HepG2 (cell line): Measurements from ENCODE around the gene NAGS. TPM values are rescaled to one million over a fixed set of nuclear protein-coding genes. Genes with fewer than 3 reads are reported as not detected.

ENCODE experiments used
- CEBPB ChIP-seq: IDR thresholded peaks from 2 replicates; pipeline ENCODE4 v1.6.1; 2011; ENCODE audit warnings: low read depth, low read length, improper control_type of control experiment, borderline replicate concordance
- HDAC6 ChIP-seq: fragments of 200-600 bp; sonication (generic); IDR thresholded peaks from 2 replicates; pipeline ENCODE4 v1.7.0; 2017; ENCODE audit warnings: mild to moderate bottlenecking, antibody characterized with exemption, low read length, low read depth
- HIVEP1 ChIP-seq: sonication (generic); formaldehyde crosslinking; IDR thresholded peaks from 2 replicates; pipeline ENCODE4 v1.4.0; 2020; ENCODE audit warnings: mild to moderate bottlenecking, missing genetic modification reagents
- HNRNPK ChIP-seq: fragments of 200-400 bp; formaldehyde crosslinking; IDR thresholded peaks from 2 replicates; pipeline ENCODE4 v1.6.1; 2018; ENCODE audit warnings: low read length, low read depth, moderate library complexity, mild to moderate bottlenecking; ENCODE audit not compliant: poor library complexity, severe bottlenecking
- HOXA3 ChIP-seq: sonication (generic); formaldehyde crosslinking; IDR thresholded peaks from 2 replicates; pipeline ENCODE4 v1.5.0; 2020; ENCODE audit warnings: missing genetic modification reagents
- HOXA5 ChIP-seq: sonication (generic); formaldehyde crosslinking; IDR thresholded peaks from 2 replicates; pipeline ENCODE4 v1.4.0; 2020; ENCODE audit warnings: missing genetic modification reagents
- KDM5A ChIP-seq: fragments of 200-600 bp; sonication (generic); IDR thresholded peaks from 2 replicates; pipeline ENCODE4 v1.7.0; 2018; ENCODE audit warnings: antibody characterized with exemption, mild to moderate bottlenecking, low read length, borderline replicate concordance
- LCORL ChIP-seq, 2 experiments: fragments of 450-650 bp in 1 of 2; sonication (generic) in 1 of 2; formaldehyde crosslinking in 1 of 2; IDR thresholded peaks; 2 replicates each; pipeline versions ENCODE4 v1.5.0 to v1.6.1; 2017 to 2020; ENCODE audit warnings: antibody characterized with exemption in 1 of 2, missing genetic modification reagents in 1 of 2
- NCOA1 ChIP-seq: sonication (generic); formaldehyde crosslinking; IDR thresholded peaks from 2 replicates; pipeline ENCODE4 v1.9.0; 2021; ENCODE audit warnings: missing genetic modification reagents
- PRDM4 ChIP-seq: sonication (generic); formaldehyde crosslinking; IDR thresholded peaks from 2 replicates; pipeline ENCODE4 v1.9.0; 2021; ENCODE audit warnings: missing genetic modification reagents, borderline replicate concordance
- SP2 ChIP-seq: sonication (generic); formaldehyde crosslinking; IDR thresholded peaks from 2 replicates; pipeline ENCODE4 v1.5.1; 2020; ENCODE audit warnings: mild to moderate bottlenecking, missing genetic modification reagents
- ZBTB21 ChIP-seq: sonication (generic); formaldehyde crosslinking; IDR thresholded peaks from 2 replicates; pipeline ENCODE4 v1.4.0; 2020; ENCODE audit warnings: missing genetic modification reagents
- ZFP36 ChIP-seq: fragments of 150-350 bp; IDR thresholded peaks from 2 replicates; pipeline ENCODE4 v1.6.1; 2018; ENCODE audit warnings: borderline replicate concordance, low read length, low read depth; ENCODE audit not compliant: partially characterized antibody
- ZNF558 ChIP-seq: sonication (generic); formaldehyde crosslinking; IDR thresholded peaks from 2 replicates; pipeline ENCODE4 v1.9.0; 2022; ENCODE audit warnings: mild to moderate bottlenecking, missing genetic modification reagents, borderline replicate concordance
- ZNF616 ChIP-seq: sonication (generic); formaldehyde crosslinking; IDR thresholded peaks from 2 replicates; pipeline ENCODE4 v1.5.0; 2020; ENCODE audit warnings: low read depth, mild to moderate bottlenecking, missing genetic modification reagents
- ZNF670 ChIP-seq: sonication (generic); formaldehyde crosslinking; IDR thresholded peaks from 2 replicates; pipeline ENCODE4 v1.8.0; 2022; ENCODE audit warnings: mild to moderate bottlenecking, missing genetic modification reagents, borderline replicate concordance
- ZNF672 ChIP-seq: sonication (generic); formaldehyde crosslinking; IDR thresholded peaks from 2 replicates; pipeline ENCODE4 v1.8.1; 2022; ENCODE audit warnings: missing genetic modification reagents
- polyA plus RNA-seq, 8 experiments: library from polyadenylated mRNA; depleted of rRNA in 3 of 8; stranded (reverse) in 7 of 8; unstranded in 1 of 8; fragments of >200 nt; fragmentation: Illumina TruSeq in 4 of 8; extraction: Trizol in 4 of 8; gene quantifications; 2 replicates each; pipeline versions ENCODE4 v1.2.1 to v1.2.3, GENCODE V29; 2011 to 2016; ENCODE audit warnings: low read depth in 4 of 8, missing spikeins in 1 of 8, mixed read lengths in 1 of 8; ENCODE audit not compliant: insufficient read depth in 1 of 8
- total RNA-seq, 5 experiments: library from RNA; depleted of rRNA; stranded (reverse); fragments of >200 nt; fragmentation: Illumina TruSeq; extraction: Trizol; gene quantifications; 2 replicates each; pipeline ENCODE4 v1.2.3, GENCODE V29; 2016; ENCODE audit warnings: low read depth in 1 of 5
- TF ChIP-seq, protein P1 (sequence below): sonication (generic); formaldehyde crosslinking; IDR thresholded peaks from 2 replicates; pipeline ENCODE4 v1.4.0; 2020; ENCODE audit warnings: mild to moderate bottlenecking, missing genetic modification reagents, borderline replicate concordance
- TF ChIP-seq, protein P2 (sequence below): sonication (generic); formaldehyde crosslinking; IDR thresholded peaks from 2 replicates; pipeline ENCODE4 v1.4.0; 2020; ENCODE audit warnings: missing genetic modification reagents

The NAGS gene
- total and polyA plus RNA-seq, 2 of the 13 experiments (the other 11 are each of a cell fraction or from before 2014, with no cell fraction given): 4.3 to 5.1 TPM

GRCh38 chr17:43983515-43984411, 20.7 kb upstream of the NAGS start (continued):
- no peak for TF ChIP-seq KDM5A
- TF ChIP-seq, protein P1, sequence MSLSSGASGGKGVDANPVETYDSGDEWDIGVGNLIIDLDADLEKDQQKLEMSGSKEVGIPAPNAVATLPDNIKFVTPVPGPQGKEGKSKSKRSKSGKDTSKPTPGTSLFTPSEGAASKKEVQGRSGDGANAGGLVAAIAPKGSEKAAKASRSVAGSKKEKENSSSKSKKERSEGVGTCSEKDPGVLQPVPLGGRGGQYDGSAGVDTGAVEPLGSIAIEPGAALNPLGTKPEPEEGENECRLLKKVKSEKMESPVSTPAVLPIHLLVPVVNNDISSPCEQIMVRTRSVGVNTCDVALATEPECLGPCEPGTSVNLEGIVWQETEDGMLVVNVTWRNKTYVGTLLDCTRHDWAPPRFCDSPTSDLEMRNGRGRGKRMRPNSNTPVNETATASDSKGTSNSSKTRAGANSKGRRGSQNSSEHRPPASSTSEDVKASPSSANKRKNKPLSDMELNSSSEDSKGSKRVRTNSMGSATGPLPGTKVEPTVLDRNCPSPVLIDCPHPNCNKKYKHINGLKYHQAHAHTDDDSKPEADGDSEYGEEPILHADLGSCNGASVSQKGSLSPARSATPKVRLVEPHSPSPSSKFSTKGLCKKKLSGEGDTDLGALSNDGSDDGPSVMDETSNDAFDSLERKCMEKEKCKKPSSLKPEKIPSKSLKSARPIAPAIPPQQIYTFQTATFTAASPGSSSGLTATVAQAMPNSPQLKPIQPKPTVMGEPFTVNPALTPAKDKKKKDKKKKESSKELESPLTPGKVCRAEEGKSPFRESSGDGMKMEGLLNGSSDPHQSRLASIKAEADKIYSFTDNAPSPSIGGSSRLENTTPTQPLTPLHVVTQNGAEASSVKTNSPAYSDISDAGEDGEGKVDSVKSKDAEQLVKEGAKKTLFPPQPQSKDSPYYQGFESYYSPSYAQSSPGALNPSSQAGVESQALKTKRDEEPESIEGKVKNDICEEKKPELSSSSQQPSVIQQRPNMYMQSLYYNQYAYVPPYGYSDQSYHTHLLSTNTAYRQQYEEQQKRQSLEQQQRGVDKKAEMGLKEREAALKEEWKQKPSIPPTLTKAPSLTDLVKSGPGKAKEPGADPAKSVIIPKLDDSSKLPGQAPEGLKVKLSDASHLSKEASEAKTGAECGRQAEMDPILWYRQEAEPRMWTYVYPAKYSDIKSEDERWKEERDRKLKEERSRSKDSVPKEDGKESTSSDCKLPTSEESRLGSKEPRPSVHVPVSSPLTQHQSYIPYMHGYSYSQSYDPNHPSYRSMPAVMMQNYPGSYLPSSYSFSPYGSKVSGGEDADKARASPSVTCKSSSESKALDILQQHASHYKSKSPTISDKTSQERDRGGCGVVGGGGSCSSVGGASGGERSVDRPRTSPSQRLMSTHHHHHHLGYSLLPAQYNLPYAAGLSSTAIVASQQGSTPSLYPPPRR (CRISPR knock-in tag): peak; percentile 100
- TF ChIP-seq HOXA3 (CRISPR knock-in tag): peak; percentile 97
- TF ChIP-seq ZNF670 (CRISPR knock-in tag): peak; percentile 95; the same call in 1 of the 2 replicates
- peak; percentile 84 for TF ChIP-seq HNRNPK
- TF ChIP-seq PRDM4: no peak
- peak; percentile 65; the same call in 1 of the 2 replicates for TF ChIP-seq ZNF616 (CRISPR knock-in tag)
- no peak for TF ChIP-seq CEBPB
- peak; percentile 52; the same call in 1 of the 2 replicates for TF ChIP-seq ZBTB21
- no peak for TF ChIP-seq LCORL (IDR thresholded peaks at IDR 0.05)
- peak; percentile 91 for TF ChIP-seq LCORL (CRISPR knock-in tag; IDR thresholded peaks at IDR 0.05)
- 0 out of 2 replicates have a peak, but pooled peaks have one; percentile 45 for TF ChIP-seq HDAC6
- TF ChIP-seq ZNF558 (CRISPR knock-in tag): peak; percentile 83; the same call in 1 of the 2 replicates
- TF ChIP-seq ZNF672 (CRISPR knock-in tag): no peak
- peak; percentile 80 for TF ChIP-seq HOXA5 (CRISPR knock-in tag)
- peak; percentile 95 for TF ChIP-seq HIVEP1 (CRISPR knock-in tag)
- 0 out of 2 replicates have a peak, but pooled peaks have one; percentile 19 for TF ChIP-seq SP2
- TF ChIP-seq, protein P2, sequence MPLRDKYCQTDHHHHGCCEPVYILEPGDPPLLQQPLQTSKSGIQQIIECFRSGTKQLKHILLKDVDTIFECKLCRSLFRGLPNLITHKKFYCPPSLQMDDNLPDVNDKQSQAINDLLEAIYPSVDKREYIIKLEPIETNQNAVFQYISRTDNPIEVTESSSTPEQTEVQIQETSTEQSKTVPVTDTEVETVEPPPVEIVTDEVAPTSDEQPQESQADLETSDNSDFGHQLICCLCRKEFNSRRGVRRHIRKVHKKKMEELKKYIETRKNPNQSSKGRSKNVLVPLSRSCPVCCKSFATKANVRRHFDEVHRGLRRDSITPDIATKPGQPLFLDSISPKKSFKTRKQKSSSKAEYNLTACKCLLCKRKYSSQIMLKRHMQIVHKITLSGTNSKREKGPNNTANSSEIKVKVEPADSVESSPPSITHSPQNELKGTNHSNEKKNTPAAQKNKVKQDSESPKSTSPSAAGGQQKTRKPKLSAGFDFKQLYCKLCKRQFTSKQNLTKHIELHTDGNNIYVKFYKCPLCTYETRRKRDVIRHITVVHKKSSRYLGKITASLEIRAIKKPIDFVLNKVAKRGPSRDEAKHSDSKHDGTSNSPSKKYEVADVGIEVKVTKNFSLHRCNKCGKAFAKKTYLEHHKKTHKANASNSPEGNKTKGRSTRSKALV (CRISPR knock-in tag): peak; percentile 100
- peak; percentile 71; the same call in 1 of the 2 replicates for TF ChIP-seq NCOA1
- TF ChIP-seq ZFP36: no peak
